ENCODE results near the gene FBRSL1. TPM values are rescaled to one million over a fixed set of nuclear protein-coding genes. Genes with fewer than 3 reads are reported as not detected.

FBRSL1 gene
- polyA plus RNA-seq, 3 donors, result 0.39 to 28.7 (median 0.74) TPM

- Histone ChIP-seq H3K79me2 (ENCODE audit: insufficient read depth, low read length) (no peaks in the 10 kb centered on the region), H3K27me3 (ENCODE audit: control insufficient read depth in 2 of 2, insufficient read depth in 2 of 2, low read length in 2 of 2) (no peaks in the 10 kb centered on the region), H2AFZ (ENCODE audit: insufficient read depth, low read depth, low read length, poor library complexity, severe bottlenecking) (no peak overlapping the region), H3K27ac (ENCODE audit: low read depth in 1 of 2, low read length in 2 of 2) (no peak overlapping the region), H3K9me3 (replicated peaks in 1 of 2; ENCODE audit: control insufficient read depth in 1 of 2, insufficient read depth in 1 of 2, low read length in 2 of 2) (peaks cover 0 to 13% of the 10 kb centered on the region in 2 donors), H3K4me3 (replicated peaks in 1 of 3; ENCODE audit: low read depth in 2 of 3, low read length in 3 of 3) (no peak overlapping the region), H3K4me1 (ENCODE audit: control insufficient read depth in 1 of 2, insufficient read depth in 2 of 2, low read length in 2 of 2) (no peaks in the 10 kb centered on the region), H3K36me3 (replicated peaks in 1 of 2; ENCODE audit: control insufficient read depth in 1 of 2, insufficient read depth in 2 of 2, low read length in 2 of 2) (peaks cover 2 to 4% of the 10 kb centered on the region in 2 donors), H3K4me2 (replicated peaks; ENCODE audit: extremely low read depth, low read length, poor library complexity, severe bottlenecking) (no peak overlapping the region), H3K9ac (ENCODE audit: insufficient read depth, low read length, poor library complexity, severe bottlenecking) (no peak overlapping the region), H4K20me1 (ENCODE audit: insufficient read depth, low read length) (peaks cover 88% of the 10 kb centered on the region)
- H3K27me3 Mint-ChIP-seq (ENCODE audit: low read depth in 3 of 3), result peaks cover 0 to 8% (median 1%) of the 10 kb centered on the region in 3 donors
- no peak for DNase-seq
- TF ChIP-seq, protein P1, sequence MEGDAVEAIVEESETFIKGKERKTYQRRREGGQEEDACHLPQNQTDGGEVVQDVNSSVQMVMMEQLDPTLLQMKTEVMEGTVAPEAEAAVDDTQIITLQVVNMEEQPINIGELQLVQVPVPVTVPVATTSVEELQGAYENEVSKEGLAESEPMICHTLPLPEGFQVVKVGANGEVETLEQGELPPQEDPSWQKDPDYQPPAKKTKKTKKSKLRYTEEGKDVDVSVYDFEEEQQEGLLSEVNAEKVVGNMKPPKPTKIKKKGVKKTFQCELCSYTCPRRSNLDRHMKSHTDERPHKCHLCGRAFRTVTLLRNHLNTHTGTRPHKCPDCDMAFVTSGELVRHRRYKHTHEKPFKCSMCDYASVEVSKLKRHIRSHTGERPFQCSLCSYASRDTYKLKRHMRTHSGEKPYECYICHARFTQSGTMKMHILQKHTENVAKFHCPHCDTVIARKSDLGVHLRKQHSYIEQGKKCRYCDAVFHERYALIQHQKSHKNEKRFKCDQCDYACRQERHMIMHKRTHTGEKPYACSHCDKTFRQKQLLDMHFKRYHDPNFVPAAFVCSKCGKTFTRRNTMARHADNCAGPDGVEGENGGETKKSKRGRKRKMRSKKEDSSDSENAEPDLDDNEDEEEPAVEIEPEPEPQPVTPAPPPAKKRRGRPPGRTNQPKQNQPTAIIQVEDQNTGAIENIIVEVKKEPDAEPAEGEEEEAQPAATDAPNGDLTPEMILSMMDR (IDR thresholded peaks at IDR 0.05), result no peak
- peaks cover 6% of the 10 kb centered on the region for H3K4me1 Mint-ChIP-seq
- H3K27ac Mint-ChIP-seq, result peak overlapping the region in 4 of 7 donors; percentile 11 to 75 (median 42)
- H3K4me3 Mint-ChIP-seq, result no peak overlapping the region
- peaks cover 14 to 36% of the 10 kb centered on the region in 2 donors for H3K36me3 Mint-ChIP-seq
- 96% methylated on average over 5 of the region's 6 CpGs for WGBS (ENCODE audit: insufficient coverage)
- intact Hi-C loops (cut with micrococcal nuclease), result no loop called here
- H3K9me3 Mint-ChIP-seq, result peaks cover 0 to 13% (median 6%) of the 10 kb centered on the region in 7 donors
These were observed 43.6 kb downstream of the FBRSL1 start for GRCh38 chr12:132533584-132533958.

GRCh38 chr12:132534076-132534475 is 44.1 kb downstream of the FBRSL1 start:
- H3K27ac Mint-ChIP-seq, result no peak overlapping the region
- Histone ChIP-seq H3K4me1 (ENCODE audit: control insufficient read depth in 1 of 2, insufficient read depth in 2 of 2, low read length in 2 of 2) (no peaks in the 10 kb centered on the region), H2AFZ (ENCODE audit: insufficient read depth, low read depth, low read length, poor library complexity, severe bottlenecking) (no peak overlapping the region), H3K4me3 (replicated peaks in 1 of 3; ENCODE audit: low read depth in 2 of 3, low read length in 3 of 3) (no peak overlapping the region), H4K20me1 (ENCODE audit: insufficient read depth, low read length) (peaks cover 88% of the 10 kb centered on the region), H3K9ac (ENCODE audit: insufficient read depth, low read length, poor library complexity, severe bottlenecking) (no peak overlapping the region), H3K4me2 (replicated peaks; ENCODE audit: extremely low read depth, low read length, poor library complexity, severe bottlenecking) (no peak overlapping the region), H3K36me3 (replicated peaks in 1 of 2; ENCODE audit: control insufficient read depth in 1 of 2, insufficient read depth in 2 of 2, low read length in 2 of 2) (peaks cover 2 to 4% of the 10 kb centered on the region in 2 donors), H3K27ac (ENCODE audit: low read depth in 1 of 2, low read length in 2 of 2) (no peak overlapping the region), H3K9me3 (replicated peaks in 1 of 2; ENCODE audit: control insufficient read depth in 1 of 2, insufficient read depth in 1 of 2, low read length in 2 of 2) (peaks cover 0 to 13% of the 10 kb centered on the region in 2 donors), H3K27me3 (ENCODE audit: control insufficient read depth in 2 of 2, insufficient read depth in 2 of 2, low read length in 2 of 2) (no peaks in the 10 kb centered on the region), H3K79me2 (ENCODE audit: insufficient read depth, low read length) (no peaks in the 10 kb centered on the region)
- no peak overlapping the region for H3K4me3 Mint-ChIP-seq
- intact Hi-C loops (cut with micrococcal nuclease), result no loop called here
- WGBS (ENCODE audit: insufficient coverage), result 100% methylated on average over 3 of the region's 13 CpGs
- TF ChIP-seq, protein P1 (IDR thresholded peaks at IDR 0.05), result no peak
- peaks cover 0 to 8% (median 1%) of the 10 kb centered on the region in 3 donors for H3K27me3 Mint-ChIP-seq (ENCODE audit: low read depth in 3 of 3)
- H3K9me3 Mint-ChIP-seq, result peaks cover 0 to 13% (median 6%) of the 10 kb centered on the region in 7 donors
- H3K4me1 Mint-ChIP-seq, result peaks cover 6% of the 10 kb centered on the region
- DNase-seq, result no peak
- peaks cover 14 to 31% of the 10 kb centered on the region in 2 donors for H3K36me3 Mint-ChIP-seq
